ENCODE data around the gene LETMD1.

LETMD1 gene

GRCh38 chr12:51047655-51048540, at the start of gene LETMD1:
Gene LETMD1 (plus strand): TSS chr12:51048327. CDS start chr12:51048357, 30 bp downstream.
- DNase-seq (ENCODE audit: low read depth), result peak; percentile 99
- peak; percentile 93 for TF ChIP-seq CTCF (conservative IDR thresholded peaks at IDR 0.05; ENCODE audit: low read depth, low read length)
- H3K4me3 ChIP-seq (ENCODE audit: low read depth, low read length), result peak within 1 kb of the TSS; percentile 86

- TF ChIP-seq CTCF (conservative IDR thresholded peaks at IDR 0.05; ENCODE audit: low read depth, low read length), result no peak
- no peak overlapping the region for H3K4me3 ChIP-seq (ENCODE audit: low read depth, low read length)
- no peak for DNase-seq (ENCODE audit: low read depth)
Observed at GRCh38 chr12:50999093-50999492, 49.0 kb upstream of the LETMD1 start.

- peak; percentile 16 for DNase-seq (ENCODE audit: low read depth)
- no peak for TF ChIP-seq CTCF (conservative IDR thresholded peaks at IDR 0.05; ENCODE audit: low read depth, low read length)
- H3K4me3 ChIP-seq (ENCODE audit: low read depth, low read length), result no peak overlapping the region
Observed at GRCh38 chr12:51000245-51000644, 47.9 kb upstream of the LETMD1 start.

GRCh38 chr12:51001799-51002198, 46.3 kb upstream of the LETMD1 start:
- DNase-seq (ENCODE audit: low read depth), result no peak
- no peak for TF ChIP-seq CTCF (conservative IDR thresholded peaks at IDR 0.05; ENCODE audit: low read depth, low read length)
- no peak overlapping the region for H3K4me3 ChIP-seq (ENCODE audit: low read depth, low read length)

- H3K4me3 ChIP-seq (ENCODE audit: low read depth, low read length), result no peak overlapping the region
Observed at GRCh38 chr12:51004504-51004903, 43.6 kb upstream of the LETMD1 start.

GRCh38 chr12:51005030-51005429, 43.1 kb upstream of the LETMD1 start:
- H3K4me3 ChIP-seq (ENCODE audit: low read depth, low read length), result no peak overlapping the region
- TF ChIP-seq CTCF (conservative IDR thresholded peaks at IDR 0.05; ENCODE audit: low read depth, low read length), result no peak
- DNase-seq (ENCODE audit: low read depth), result no peak

More at GRCh38 chr12:51004504-51004903, 43.6 kb upstream of the LETMD1 start:
- TF ChIP-seq CTCF (conservative IDR thresholded peaks at IDR 0.05; ENCODE audit: low read depth, low read length), result no peak
- no peak for DNase-seq (ENCODE audit: low read depth)

- no peak for DNase-seq (ENCODE audit: low read depth)
- TF ChIP-seq CTCF (conservative IDR thresholded peaks at IDR 0.05; ENCODE audit: low read depth, low read length), result no peak
- H3K4me3 ChIP-seq (ENCODE audit: low read depth, low read length), result no peak overlapping the region
Observed at GRCh38 chr12:51005671-51006070, 42.5 kb upstream of the LETMD1 start.
